Measurements from ENCODE around the gene SCD.

Gene SCD

GRCh38 chr10:100348389-100348927 is 1.4 kb downstream of the SCD start:
- Histone ChIP-seq H3K79me2 (ENCODE audit: low read length) (peaks cover 69% of the 10 kb centered on the region), H4K20me1 (ENCODE audit: insufficient read depth, low read length) (peaks cover 47% of the 10 kb centered on the region), H3K27ac (ENCODE audit: low read length) (peak overlapping the region; percentile 85), H3K4me1 (ENCODE audit: low read length) (peaks cover 29% of the 10 kb centered on the region), H3K4me2 (ENCODE audit: low read length) (peak overlapping the region; percentile 99), H3K27me3 (ENCODE audit: low read depth, low read length) (no peaks in the 10 kb centered on the region), H3K9me3 (ENCODE audit: insufficient read depth, low read length) (no peaks in the 10 kb centered on the region), H3K4me3 (ENCODE audit: low read length) (peak overlapping the region; percentile 100), H3K36me3 (replicated peaks; ENCODE audit: low read depth, low read length) (peaks cover 58% of the 10 kb centered on the region), H2AFZ (ENCODE audit: low read depth, low read length) (no peak overlapping the region), H3K9ac (ENCODE audit: low read length) (peak overlapping the region; percentile 100)
- TF ChIP-seq CTCF (IDR thresholded peaks at IDR 0.05; ENCODE audit: low read depth, low read length) (no peak), EZH2phosphoT487 (IDR thresholded peaks at IDR 0.05; ENCODE audit: low read depth) (no peak)

DNA sequence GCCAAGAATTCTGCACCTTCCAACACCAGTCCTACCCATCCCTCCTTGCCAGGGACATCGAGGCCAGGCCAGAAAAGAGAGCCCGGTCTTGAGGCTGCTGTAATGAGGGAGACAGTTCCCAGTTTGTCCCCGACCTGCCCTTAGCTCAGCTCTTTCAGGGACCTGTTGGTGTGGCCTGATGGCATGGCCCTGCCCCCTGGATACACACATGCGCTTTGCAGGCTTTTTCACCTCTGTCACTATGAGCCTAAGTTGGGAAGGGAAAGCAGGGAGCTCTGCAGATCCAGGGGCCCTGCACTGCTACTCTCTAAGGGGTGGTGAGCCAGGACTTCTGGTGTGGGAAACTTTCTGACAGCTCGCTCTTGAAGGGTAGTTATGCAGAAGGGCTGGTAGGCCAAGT is 2.1 kb downstream of the SCD start:
- Histone ChIP-seq H4K20me1 (ENCODE audit: insufficient read depth, low read length) (peaks cover 52% of the 10 kb centered on the region), H3K9me3 (ENCODE audit: insufficient read depth, low read length) (no peaks in the 10 kb centered on the region), H3K4me1 (ENCODE audit: low read length) (peaks cover 29% of the 10 kb centered on the region), H3K27ac (ENCODE audit: low read length) (no peak overlapping the region), H3K4me2 (ENCODE audit: low read length) (peak overlapping the region; percentile 99), H3K36me3 (replicated peaks; ENCODE audit: low read depth, low read length) (peaks cover 65% of the 10 kb centered on the region), H2AFZ (ENCODE audit: low read depth, low read length) (no peak overlapping the region), H3K79me2 (ENCODE audit: low read length) (peaks cover 74% of the 10 kb centered on the region), H3K4me3 (ENCODE audit: low read length) (peak overlapping the region; percentile 100), H3K9ac (ENCODE audit: low read length) (peak overlapping the region; percentile 100; the same call in 1 of the 2 replicates), H3K27me3 (ENCODE audit: low read depth, low read length) (no peaks in the 10 kb centered on the region)
- TF ChIP-seq EZH2phosphoT487 (IDR thresholded peaks at IDR 0.05; ENCODE audit: low read depth): no peak
- TF ChIP-seq CTCF (IDR thresholded peaks at IDR 0.05; ENCODE audit: low read depth, low read length): no peak

DNA sequence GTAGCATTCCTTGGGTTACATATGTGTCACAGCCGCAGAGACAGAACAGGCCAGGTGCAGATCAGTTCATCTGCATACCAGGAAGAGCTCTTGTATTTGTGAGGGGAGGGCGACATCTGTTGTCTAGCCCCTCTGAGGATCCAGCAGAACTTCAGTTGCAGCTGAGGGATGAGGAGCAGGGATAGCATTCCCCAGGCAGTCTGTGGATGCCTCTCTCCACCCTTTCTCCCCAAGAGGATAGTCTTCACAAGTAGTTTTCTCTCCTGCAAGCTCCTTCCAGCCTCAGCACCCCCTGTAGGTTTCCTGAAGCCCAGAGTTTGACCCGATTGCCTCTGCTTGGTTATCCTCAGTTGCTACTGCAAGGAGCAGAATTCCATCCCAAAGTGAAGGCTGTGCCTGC is 2.6 kb downstream of the SCD start:
- Histone ChIP-seq H2AFZ (ENCODE audit: low read depth, low read length) (no peak overlapping the region), H3K4me2 (ENCODE audit: low read length) (peak overlapping the region; percentile 99), H3K9ac (ENCODE audit: low read length) (no peak overlapping the region), H3K79me2 (ENCODE audit: low read length) (peaks cover 78% of the 10 kb centered on the region), H3K27me3 (ENCODE audit: low read depth, low read length) (no peaks in the 10 kb centered on the region), H3K36me3 (replicated peaks; ENCODE audit: low read depth, low read length) (peaks cover 68% of the 10 kb centered on the region), H3K4me1 (ENCODE audit: low read length) (peaks cover 27% of the 10 kb centered on the region), H4K20me1 (ENCODE audit: insufficient read depth, low read length) (peaks cover 56% of the 10 kb centered on the region), H3K9me3 (ENCODE audit: insufficient read depth, low read length) (no peaks in the 10 kb centered on the region), H3K27ac (ENCODE audit: low read length) (no peak overlapping the region), H3K4me3 (ENCODE audit: low read length) (peak overlapping the region; percentile 100; the same call in 1 of the 2 replicates)
- no peak for TF ChIP-seq EZH2phosphoT487 (IDR thresholded peaks at IDR 0.05; ENCODE audit: low read depth)
- no peak for TF ChIP-seq CTCF (IDR thresholded peaks at IDR 0.05; ENCODE audit: low read depth, low read length)

DNA sequence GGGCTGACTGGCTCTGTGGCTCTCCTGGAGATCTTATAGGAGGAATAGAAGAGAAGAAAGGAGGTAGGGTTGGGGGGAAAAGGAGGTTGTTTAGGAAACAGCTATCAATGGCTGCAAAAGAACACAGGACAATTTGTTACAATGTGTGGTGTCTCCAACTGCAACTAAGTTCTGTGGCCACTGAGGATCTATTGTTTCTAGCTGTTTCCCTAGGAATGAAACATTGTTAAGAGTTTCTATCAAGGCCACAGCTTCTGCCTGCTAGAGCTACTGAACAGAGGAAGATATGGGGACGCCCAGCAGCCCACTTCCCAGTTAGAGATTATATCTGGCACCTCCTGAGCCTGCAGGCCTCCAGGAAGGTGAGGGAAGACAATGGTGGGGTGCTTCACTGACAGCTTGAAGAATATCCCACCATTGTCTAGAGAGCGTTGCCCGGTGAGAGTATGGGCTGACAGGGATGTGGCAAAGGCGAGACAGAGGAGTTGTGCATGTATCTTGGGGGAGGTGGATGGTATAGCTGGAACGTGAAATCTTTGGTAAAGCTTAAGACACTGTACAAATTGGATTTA is 4.0 kb downstream of the SCD start:
- peaks cover 20% of the 10 kb centered on the region for H3K4me1 ChIP-seq (ENCODE audit: low read length)
- H3K27ac ChIP-seq (ENCODE audit: low read length): no peak overlapping the region
- no peak overlapping the region for H3K4me3 ChIP-seq (ENCODE audit: low read length)
- H3K9ac ChIP-seq (ENCODE audit: low read length): no peak overlapping the region
- peaks cover 66% of the 10 kb centered on the region for H4K20me1 ChIP-seq (ENCODE audit: insufficient read depth, low read length)
- H2AFZ ChIP-seq (ENCODE audit: low read depth, low read length): no peak overlapping the region
- no peak overlapping the region for H3K4me2 ChIP-seq (ENCODE audit: low read length)
- H3K27me3 ChIP-seq (ENCODE audit: low read depth, low read length): no peaks in the 10 kb centered on the region
- TF ChIP-seq EZH2phosphoT487 (IDR thresholded peaks at IDR 0.05; ENCODE audit: low read depth) (no peak), CTCF (IDR thresholded peaks at IDR 0.05; ENCODE audit: low read depth, low read length) (no peak)
- peaks cover 87% of the 10 kb centered on the region for H3K79me2 ChIP-seq (ENCODE audit: low read length)
- peaks cover 81% of the 10 kb centered on the region for H3K36me3 ChIP-seq (replicated peaks; ENCODE audit: low read depth, low read length)
- H3K9me3 ChIP-seq (ENCODE audit: insufficient read depth, low read length): no peaks in the 10 kb centered on the region
